GM23338 (cell line): ENCODE results near the gene GIMAP4. TPM values are rescaled to one million over a fixed set of nuclear protein-coding genes. Genes with fewer than 3 reads are reported as not detected.

ENCODE experiments used
- ATAC-seq: fragments of 200-7000 bp; cut with Tn5 transposase; 3 replicates; pipeline ENCODE4 v1.9.1; 2020
- DNase-seq: peaks from one replicate; pipeline ENCODE4 v3.0.0-alpha.2; 2015; ENCODE audit warnings: low spot score
- H2AFZ ChIP-seq: fragments of 200-600 bp; sonication (generic); 2 replicates; pipeline ENCODE4 v1.8.0; 2016; ENCODE audit warnings: antibody characterized with exemption, mild to moderate bottlenecking, moderate library complexity
- H3F3A ChIP-seq: fragments of 200-600 bp; sonication (generic); replicated peaks from 2 replicates; pipeline ENCODE4 v1.8.0; 2017; ENCODE audit warnings: antibody characterized with exemption, mixed run types, low read depth
- H3K27ac ChIP-seq: fragments of 200-600 bp; sonication (generic); 2 replicates; pipeline ENCODE4 v1.6.1; 2016; ENCODE audit warnings: low read depth
- H3K27me3 ChIP-seq: fragments of 200-600 bp; sonication (generic); 2 replicates; pipeline ENCODE4 v1.8.0; 2016; ENCODE audit warnings: mild to moderate bottlenecking, mixed run types, moderate library complexity; ENCODE audit not compliant: insufficient read depth
- H3K36me3 ChIP-seq: fragments of 200-600 bp; sonication (generic); 2 replicates; pipeline ENCODE4 v1.8.0; 2016; ENCODE audit warnings: mild to moderate bottlenecking; ENCODE audit not compliant: insufficient read depth
- H3K4me1 ChIP-seq: fragments of 200-600 bp; sonication (generic); 2 replicates; pipeline ENCODE4 v1.8.0; 2016; ENCODE audit warnings: mild to moderate bottlenecking, moderate library complexity; ENCODE audit not compliant: insufficient read depth
- H3K4me2 ChIP-seq: fragments of 200-600 bp; sonication (generic); 2 replicates; pipeline ENCODE4 v1.7.1; 2017; ENCODE audit warnings: mixed run types
- H3K4me3 ChIP-seq: fragments of 200-600 bp; sonication (generic); 2 replicates; pipeline ENCODE4 v1.6.1; 2016; ENCODE audit warnings: mixed run types
- H3K79me2 ChIP-seq: fragments of 200-600 bp; sonication (generic); replicated peaks from 2 replicates; pipeline ENCODE4 v1.8.0; 2017; ENCODE audit warnings: mild to moderate bottlenecking; ENCODE audit not compliant: insufficient read depth
- H3K9me2 ChIP-seq: fragments of 200-600 bp; sonication (generic); 2 replicates; pipeline ENCODE4 v1.8.0; 2017; ENCODE audit not compliant: insufficient read depth
- H4K20me1 ChIP-seq: fragments of 200-600 bp; sonication (generic); replicated peaks from 2 replicates; pipeline ENCODE4 v1.8.0; 2017; ENCODE audit warnings: mild to moderate bottlenecking; ENCODE audit not compliant: insufficient read depth
- H3K27ac Mint-ChIP-seq: 2 replicates; pipeline ENCODE4 v1.8.0; 2020; ENCODE audit warnings: inconsistent platforms, mild to moderate bottlenecking, moderate library complexity, mixed read lengths
- H3K27me3 Mint-ChIP-seq: 3 replicates; pipeline ENCODE4 v1.8.0; 2022; ENCODE audit warnings: low read depth, mild to moderate bottlenecking, moderate library complexity, mixed read lengths, inconsistent platforms; ENCODE audit not compliant: insufficient read depth, poor library complexity
- H3K36me3 Mint-ChIP-seq: 3 replicates; pipeline ENCODE4 v1.8.0; 2021; ENCODE audit warnings: low read depth, mild to moderate bottlenecking, inconsistent platforms, moderate library complexity, mixed read lengths
- H3K4me1 Mint-ChIP-seq: 3 replicates; pipeline ENCODE4 v1.8.0; 2020; ENCODE audit warnings: mild to moderate bottlenecking, inconsistent platforms, mixed read lengths
- H3K4me3 Mint-ChIP-seq: 3 replicates; pipeline ENCODE4 v1.8.0; 2021; ENCODE audit warnings: moderate library complexity, mild to moderate bottlenecking, inconsistent platforms, mixed read lengths
- H3K9me3 Mint-ChIP-seq: 3 replicates; pipeline ENCODE4 v1.8.0; 2020; ENCODE audit warnings: moderate library complexity, mild to moderate bottlenecking, inconsistent platforms, mixed read lengths
- CTCF ChIP-seq, 2 experiments: fragments of 200-600 bp in 1 of 2; sonication (generic) in 1 of 2; conservative IDR thresholded peaks; 2 replicates each; pipeline versions ENCODE4 v1.5.1 to v1.6.1; 2016 to 2017; ENCODE audit warnings: antibody characterized with exemption in 2 of 2, low read depth in 2 of 2, mild to moderate bottlenecking in 2 of 2, moderate library complexity in 1 of 2
- ETS1 ChIP-seq: IDR thresholded peaks from 2 replicates; pipeline ENCODE4 v1.6.1; 2016; ENCODE audit warnings: antibody characterized with exemption
- POLR2AphosphoS5 ChIP-seq: IDR thresholded peaks from 2 replicates; pipeline ENCODE4 v1.6.1; 2016; ENCODE audit warnings: antibody characterized with exemption, low read depth
- STAT1 ChIP-seq: IDR thresholded peaks from one replicate; pipeline ENCODE4 v1.6.1; 2016; ENCODE audit warnings: antibody characterized with exemption; ENCODE audit not compliant: unreplicated experiment
- ZNF114 ChIP-seq: fragments of 250-450 bp; sonication (Bioruptor Pico); IDR thresholded peaks from 2 replicates; pipeline ENCODE4 v1.5.0; 2020; ENCODE audit warnings: mild to moderate bottlenecking, moderate library complexity
- polyA plus RNA-seq: library from polyadenylated mRNA; unstranded; fragments of >200 nt; fragmentation: Nextera tagmentation; extraction: Ambion mirVana; gene quantifications from 2 replicates; pipeline ENCODE4 v1.2.1, GENCODE V29; 2016
- total RNA-seq: library from RNA; depleted of rRNA; stranded (reverse); fragments of >200 nt; shearing (Covaris generic); gene quantifications from 2 replicates; pipeline ENCODE4 v1.2.3, GENCODE V29; 2014
- TF ChIP-seq, protein P1 (sequence below): fragments of 250-450 bp; sonication (Bioruptor Pico); IDR thresholded peaks from 2 replicates; pipeline ENCODE4 v1.5.0; 2020; ENCODE audit warnings: mild to moderate bottlenecking, moderate library complexity

GIMAP4 gene
- total and polyA plus RNA-seq, 2 experiments from 2014 or later = not detected

DNA sequence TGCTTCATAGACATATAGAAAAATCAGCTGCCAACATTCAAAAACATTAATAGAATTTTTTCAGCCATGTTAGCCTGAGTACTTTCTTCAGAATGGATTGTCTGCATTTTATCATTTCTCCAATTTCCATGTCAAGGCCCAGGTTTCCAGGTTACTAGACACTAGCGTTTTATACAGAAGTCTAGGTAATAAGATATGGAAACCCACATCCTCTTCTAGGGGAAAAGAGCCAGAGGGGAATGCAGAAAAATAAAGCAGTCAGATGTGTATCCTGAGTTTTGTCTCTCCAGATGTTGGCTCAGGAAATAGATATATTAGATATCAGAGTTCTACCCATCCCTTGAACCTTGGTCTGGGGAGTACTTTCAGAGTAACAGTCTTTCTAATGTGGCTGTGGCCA lies 20.4 kb downstream of the GIMAP4 start:
- Histone ChIP-seq H3K4me3 (no peak overlapping the region), H3K79me2 (no peaks in the 10 kb centered on the region), H2AFZ (no peak overlapping the region), H3K27me3 (no peaks in the 10 kb centered on the region), H3K36me3 (no peaks in the 10 kb centered on the region), H3K27ac (no peak overlapping the region), H4K20me1 (no peaks in the 10 kb centered on the region), H3F3A (no peaks in the 10 kb centered on the region), H3K4me2 (no peak overlapping the region), H3K4me1 (no peaks in the 10 kb centered on the region), H3K9me2 (no peaks in the 10 kb centered on the region; the same call in none of the 2 replicates)
- Mint-ChIP-seq H3K27me3 (peaks cover 2% of the 10 kb centered on the region), H3K27ac (no peak overlapping the region), H3K4me3 (no peak overlapping the region), H3K4me1 (no peaks in the 10 kb centered on the region), H3K9me3 (peaks cover 5% of the 10 kb centered on the region; the same call in 2 of the 3 replicates), H3K36me3 (no peaks in the 10 kb centered on the region)
- TF ChIP-seq, protein P1, sequence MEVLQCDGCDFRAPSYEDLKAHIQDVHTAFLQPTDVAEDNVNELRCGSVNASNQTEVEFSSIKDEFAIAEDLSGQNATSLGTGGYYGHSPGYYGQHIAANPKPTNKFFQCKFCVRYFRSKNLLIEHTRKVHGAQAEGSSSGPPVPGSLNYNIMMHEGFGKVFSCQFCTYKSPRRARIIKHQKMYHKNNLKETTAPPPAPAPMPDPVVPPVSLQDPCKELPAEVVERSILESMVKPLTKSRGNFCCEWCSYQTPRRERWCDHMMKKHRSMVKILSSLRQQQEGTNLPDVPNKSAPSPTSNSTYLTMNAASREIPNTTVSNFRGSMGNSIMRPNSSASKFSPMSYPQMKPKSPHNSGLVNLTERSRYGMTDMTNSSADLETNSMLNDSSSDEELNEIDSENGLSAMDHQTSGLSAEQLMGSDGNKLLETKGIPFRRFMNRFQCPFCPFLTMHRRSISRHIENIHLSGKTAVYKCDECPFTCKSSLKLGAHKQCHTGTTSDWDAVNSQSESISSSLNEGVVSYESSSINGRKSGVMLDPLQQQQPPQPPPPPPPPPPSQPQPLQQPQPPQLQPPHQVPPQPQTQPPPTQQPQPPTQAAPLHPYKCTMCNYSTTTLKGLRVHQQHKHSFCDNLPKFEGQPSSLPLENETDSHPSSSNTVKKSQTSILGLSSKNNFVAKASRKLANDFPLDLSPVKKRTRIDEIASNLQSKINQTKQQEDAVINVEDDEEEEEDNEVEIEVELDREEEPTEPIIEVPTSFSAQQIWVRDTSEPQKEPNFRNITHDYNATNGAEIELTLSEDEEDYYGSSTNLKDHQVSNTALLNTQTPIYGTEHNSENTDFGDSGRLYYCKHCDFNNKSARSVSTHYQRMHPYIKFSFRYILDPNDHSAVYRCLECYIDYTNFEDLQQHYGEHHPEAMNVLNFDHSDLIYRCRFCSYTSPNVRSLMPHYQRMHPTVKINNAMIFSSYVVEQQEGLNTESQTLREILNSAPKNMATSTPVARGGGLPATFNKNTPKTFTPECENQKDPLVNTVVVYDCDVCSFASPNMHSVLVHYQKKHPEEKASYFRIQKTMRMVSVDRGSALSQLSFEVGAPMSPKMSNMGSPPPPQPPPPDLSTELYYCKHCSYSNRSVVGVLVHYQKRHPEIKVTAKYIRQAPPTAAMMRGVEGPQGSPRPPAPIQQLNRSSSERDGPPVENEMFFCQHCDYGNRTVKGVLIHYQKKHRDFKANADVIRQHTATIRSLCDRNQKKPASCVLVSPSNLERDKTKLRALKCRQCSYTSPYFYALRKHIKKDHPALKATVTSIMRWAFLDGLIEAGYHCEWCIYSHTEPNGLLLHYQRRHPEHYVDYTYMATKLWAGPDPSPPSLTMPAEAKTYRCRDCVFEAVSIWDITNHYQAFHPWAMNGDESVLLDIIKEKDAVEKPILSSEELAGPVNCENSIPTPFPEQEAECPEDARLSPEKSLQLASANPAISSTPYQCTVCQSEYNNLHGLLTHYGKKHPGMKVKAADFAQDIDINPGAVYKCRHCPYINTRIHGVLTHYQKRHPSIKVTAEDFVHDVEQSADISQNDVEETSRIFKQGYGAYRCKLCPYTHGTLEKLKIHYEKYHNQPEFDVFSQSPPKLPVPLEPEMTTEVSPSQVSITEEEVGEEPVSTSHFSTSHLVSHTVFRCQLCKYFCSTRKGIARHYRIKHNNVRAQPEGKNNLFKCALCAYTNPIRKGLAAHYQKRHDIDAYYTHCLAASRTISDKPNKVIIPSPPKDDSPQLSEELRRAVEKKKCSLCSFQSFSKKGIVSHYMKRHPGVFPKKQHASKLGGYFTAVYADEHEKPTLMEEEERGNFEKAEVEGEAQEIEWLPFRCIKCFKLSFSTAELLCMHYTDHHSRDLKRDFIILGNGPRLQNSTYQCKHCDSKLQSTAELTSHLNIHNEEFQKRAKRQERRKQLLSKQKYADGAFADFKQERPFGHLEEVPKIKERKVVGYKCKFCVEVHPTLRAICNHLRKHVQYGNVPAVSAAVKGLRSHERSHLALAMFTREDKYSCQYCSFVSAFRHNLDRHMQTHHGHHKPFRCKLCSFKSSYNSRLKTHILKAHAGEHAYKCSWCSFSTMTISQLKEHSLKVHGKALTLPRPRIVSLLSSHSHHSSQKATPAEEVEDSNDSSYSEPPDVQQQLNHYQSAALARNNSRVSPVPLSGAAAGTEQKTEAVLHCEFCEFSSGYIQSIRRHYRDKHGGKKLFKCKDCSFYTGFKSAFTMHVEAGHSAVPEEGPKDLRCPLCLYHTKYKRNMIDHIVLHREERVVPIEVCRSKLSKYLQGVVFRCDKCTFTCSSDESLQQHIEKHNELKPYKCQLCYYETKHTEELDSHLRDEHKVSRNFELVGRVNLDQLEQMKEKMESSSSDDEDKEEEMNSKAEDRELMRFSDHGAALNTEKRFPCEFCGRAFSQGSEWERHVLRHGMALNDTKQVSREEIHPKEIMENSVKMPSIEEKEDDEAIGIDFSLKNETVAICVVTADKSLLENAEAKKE (CRISPR knock-in tag) = no peak
- TF ChIP-seq STAT1 (no peak), ETS1 (no peak), CTCF (conservative IDR thresholded peaks at IDR 0.05; ENCODE audit: low read depth in 2 of 2) (no peak), ZNF114 (CRISPR knock-in tag) (no peak), POLR2AphosphoS5 (no peak)
- DNase-seq (no peak), ATAC-seq (no peak)
